ENCODE measurements around the gene LRRC37A3.
"Not testable (repeated sequence)": the region's sequence is repeated elsewhere in the genome, so short reads cannot be mapped to it uniquely, and the experiment has no call there.

The LRRC37A3 gene

GRCh38 chr17:64919289-64920025 lies at the start of gene LRRC37A3:
LRRC37A3 (minus strand) TSS chr17:64919478; CDS start chr17:64897257, 22,221 bp downstream.
- DNase-seq (ENCODE audit: low spot score), result peak; percentile 98

- peak; percentile 83 for DNase-seq (ENCODE audit: low spot score)
Measured at GRCh38 chr17:64965873-64966287, 46.6 kb upstream of the LRRC37A3 start.

- not testable (repeated sequence) for DNase-seq (ENCODE audit: low spot score)
Measured at GRCh38 chr17:64965256-64965872, 46.1 kb upstream of the LRRC37A3 start.

- DNase-seq (ENCODE audit: low spot score), result no peak
Measured at GRCh38 chr17:64964796-64965195, 45.5 kb upstream of the LRRC37A3 start.

- not testable (repeated sequence) for DNase-seq (ENCODE audit: low spot score)
Measured at GRCh38 chr17:64963814-64964213, 44.5 kb upstream of the LRRC37A3 start.

- peak; percentile 41 for DNase-seq (ENCODE audit: low spot score)
Measured at GRCh38 chr17:64961563-64962378, 42.5 kb upstream of the LRRC37A3 start.

- no peak for DNase-seq (ENCODE audit: low spot score)
Measured at GRCh38 chr17:64951877-64952276, 32.6 kb upstream of the LRRC37A3 start.

GRCh38 chr17:64950871-64951270 lies 31.6 kb upstream of the LRRC37A3 start:
- no peak for DNase-seq (ENCODE audit: low spot score)

- DNase-seq (ENCODE audit: low spot score), result no peak
Measured at GRCh38 chr17:64947152-64947551, 27.9 kb upstream of the LRRC37A3 start.

GRCh38 chr17:64941761-64942160 lies 22.5 kb upstream of the LRRC37A3 start:
- DNase-seq (ENCODE audit: low spot score), result no peak

- no peak for DNase-seq (ENCODE audit: low spot score)
Measured at GRCh38 chr17:64941045-64941444, 21.8 kb upstream of the LRRC37A3 start.

- DNase-seq (ENCODE audit: low spot score), result no peak
Measured at GRCh38 chr17:64940055-64940454, 20.8 kb upstream of the LRRC37A3 start.

- peak; percentile 30 for DNase-seq (ENCODE audit: low spot score)
Measured at GRCh38 chr17:64938925-64939474, 19.7 kb upstream of the LRRC37A3 start.

GRCh38 chr17:64938290-64938689 lies 19.0 kb upstream of the LRRC37A3 start:
- no peak for DNase-seq (ENCODE audit: low spot score)

GRCh38 chr17:64936117-64936516 lies 16.8 kb upstream of the LRRC37A3 start:
- no peak for DNase-seq (ENCODE audit: low spot score)

- not testable (repeated sequence) for DNase-seq (ENCODE audit: low spot score)
Measured at GRCh38 chr17:64934284-64934778, 15.1 kb upstream of the LRRC37A3 start.

- DNase-seq (ENCODE audit: low spot score), result not testable (repeated sequence)
Measured at GRCh38 chr17:64932850-64933249, 13.6 kb upstream of the LRRC37A3 start.

GRCh38 chr17:64930374-64930773 lies 11.1 kb upstream of the LRRC37A3 start:
- DNase-seq (ENCODE audit: low spot score), result not testable (repeated sequence)

- DNase-seq (ENCODE audit: low spot score), result peak; percentile 50
Measured at GRCh38 chr17:64929419-64930209, 10.3 kb upstream of the LRRC37A3 start.

GRCh38 chr17:64928701-64929100 lies 9.4 kb upstream of the LRRC37A3 start:
- not testable (repeated sequence) for DNase-seq (ENCODE audit: low spot score)

- peak; percentile 76 for DNase-seq (ENCODE audit: low spot score)
Measured at GRCh38 chr17:64927444-64927843, 8.2 kb upstream of the LRRC37A3 start.
